VCaP (cell line): ENCODE data around the gene OR2A12.

Experiments
- H3K27ac ChIP-seq: fragments of 450-650 bp; 2 replicates; pipeline ENCODE4 v1.5.1; 2017
- TF ChIP-seq, protein P1 (sequence below): fragments of 450-650 bp; conservative IDR thresholded peaks from 2 replicates; pipeline ENCODE4 v1.5.1; 2017; ENCODE audit warnings: mild to moderate bottlenecking, moderate library complexity

Gene OR2A12

DNA sequence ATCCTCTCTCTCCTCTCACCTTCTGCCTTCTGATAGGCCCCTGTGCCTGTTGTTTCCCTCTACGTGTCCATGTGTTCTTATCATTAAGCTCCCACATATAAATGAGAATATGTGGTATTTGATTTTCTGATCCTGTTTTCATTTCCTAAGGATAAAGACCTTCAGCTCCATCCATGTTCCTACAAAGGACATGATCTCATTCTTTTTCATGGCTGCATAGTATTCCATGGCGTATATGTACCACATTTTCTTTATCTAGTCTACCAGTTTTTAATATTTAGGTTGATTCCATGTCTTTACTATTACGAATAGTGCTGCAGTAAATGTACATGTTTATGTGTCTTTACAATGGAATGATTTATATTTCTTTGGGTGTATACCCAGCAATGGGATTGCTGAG, 4.6 kb downstream of the OR2A12 start:
- TF ChIP-seq, protein P1, sequence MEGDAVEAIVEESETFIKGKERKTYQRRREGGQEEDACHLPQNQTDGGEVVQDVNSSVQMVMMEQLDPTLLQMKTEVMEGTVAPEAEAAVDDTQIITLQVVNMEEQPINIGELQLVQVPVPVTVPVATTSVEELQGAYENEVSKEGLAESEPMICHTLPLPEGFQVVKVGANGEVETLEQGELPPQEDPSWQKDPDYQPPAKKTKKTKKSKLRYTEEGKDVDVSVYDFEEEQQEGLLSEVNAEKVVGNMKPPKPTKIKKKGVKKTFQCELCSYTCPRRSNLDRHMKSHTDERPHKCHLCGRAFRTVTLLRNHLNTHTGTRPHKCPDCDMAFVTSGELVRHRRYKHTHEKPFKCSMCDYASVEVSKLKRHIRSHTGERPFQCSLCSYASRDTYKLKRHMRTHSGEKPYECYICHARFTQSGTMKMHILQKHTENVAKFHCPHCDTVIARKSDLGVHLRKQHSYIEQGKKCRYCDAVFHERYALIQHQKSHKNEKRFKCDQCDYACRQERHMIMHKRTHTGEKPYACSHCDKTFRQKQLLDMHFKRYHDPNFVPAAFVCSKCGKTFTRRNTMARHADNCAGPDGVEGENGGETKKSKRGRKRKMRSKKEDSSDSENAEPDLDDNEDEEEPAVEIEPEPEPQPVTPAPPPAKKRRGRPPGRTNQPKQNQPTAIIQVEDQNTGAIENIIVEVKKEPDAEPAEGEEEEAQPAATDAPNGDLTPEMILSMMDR: no peak
- no peak overlapping the region for H3K27ac ChIP-seq

DNA sequence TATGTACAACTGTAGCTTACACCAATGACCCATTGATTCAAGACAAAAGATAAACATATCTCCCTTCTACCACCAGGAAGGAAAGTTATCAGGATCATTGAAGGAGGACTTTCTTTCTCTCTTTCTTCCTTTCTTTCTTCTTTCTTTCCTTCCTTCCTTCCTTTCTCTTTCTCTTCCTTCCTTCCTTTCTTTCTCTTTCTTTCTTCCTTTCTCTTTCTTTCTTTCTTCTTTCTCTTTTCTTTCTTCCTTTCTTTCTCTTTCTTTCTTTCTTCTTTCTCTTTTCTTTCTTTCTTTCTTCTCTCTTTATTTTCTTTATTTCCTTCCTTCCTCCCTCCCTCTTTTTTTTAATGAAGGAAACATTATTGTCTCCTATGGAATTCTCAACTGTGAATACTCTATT, 12.7 kb downstream of the OR2A12 start:
- H3K27ac ChIP-seq: no peak overlapping the region
- TF ChIP-seq, protein P1: no peak

DNA sequence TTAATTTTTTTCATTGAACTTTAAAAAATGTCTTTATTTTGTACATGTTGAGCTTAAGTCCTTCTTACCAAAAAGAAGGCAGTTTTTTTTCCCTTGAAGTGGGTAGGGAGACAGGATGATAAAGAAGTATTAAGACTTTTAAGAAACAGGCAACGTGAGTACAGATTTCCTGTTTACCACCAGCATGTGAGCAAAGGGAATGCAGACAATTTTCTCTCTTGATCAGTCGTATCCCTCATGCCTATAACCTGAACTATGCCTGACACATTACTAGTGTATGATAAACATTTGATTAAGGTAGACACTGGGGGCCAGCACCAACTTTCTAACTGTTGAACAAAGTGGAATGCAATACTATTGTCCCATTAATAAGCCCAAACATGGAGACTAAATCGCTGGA, 14.5 kb downstream of the OR2A12 start:
- no peak overlapping the region for H3K27ac ChIP-seq
- TF ChIP-seq, protein P1: no peak

DNA sequence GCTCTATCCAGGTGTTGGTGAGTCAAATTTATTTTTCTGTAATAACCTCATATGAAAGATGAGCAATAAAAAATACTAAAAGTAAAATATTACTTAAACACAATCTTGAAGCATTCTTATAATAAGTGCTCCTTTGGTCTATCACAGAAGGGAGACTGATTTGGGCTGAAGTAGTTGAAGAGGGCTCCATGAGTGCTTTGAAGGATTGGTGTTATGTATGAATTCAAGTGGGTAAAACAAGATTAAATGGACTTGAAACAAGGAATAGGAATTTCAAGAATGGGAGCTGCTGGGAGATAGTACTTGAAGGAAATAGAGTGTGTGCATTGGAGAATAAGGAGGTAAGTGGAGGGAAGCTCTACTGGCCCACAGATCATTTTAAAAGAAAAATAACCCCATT, 16.0 kb downstream of the OR2A12 start:
- H3K27ac ChIP-seq: no peak overlapping the region
- TF ChIP-seq, protein P1: no peak

DNA sequence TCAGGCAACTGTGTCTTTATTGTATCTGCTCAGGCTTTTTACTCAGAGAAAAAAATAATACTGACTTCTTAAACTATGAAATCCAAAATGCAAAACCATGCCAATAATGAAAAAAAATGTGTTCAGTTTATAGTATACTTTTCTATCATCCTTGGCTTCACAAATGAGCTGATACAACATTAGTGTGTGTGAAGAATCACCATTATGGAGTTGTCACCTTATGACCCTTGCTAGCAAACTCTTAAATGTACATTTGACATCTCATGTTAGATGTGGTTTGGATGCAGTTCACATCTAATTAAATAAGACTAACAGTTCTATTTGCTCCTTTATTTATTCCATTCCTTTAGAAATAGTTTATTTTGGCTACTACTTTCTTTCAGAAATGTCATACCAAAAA, 19.1 kb downstream of the OR2A12 start:
- TF ChIP-seq, protein P1: no peak

DNA sequence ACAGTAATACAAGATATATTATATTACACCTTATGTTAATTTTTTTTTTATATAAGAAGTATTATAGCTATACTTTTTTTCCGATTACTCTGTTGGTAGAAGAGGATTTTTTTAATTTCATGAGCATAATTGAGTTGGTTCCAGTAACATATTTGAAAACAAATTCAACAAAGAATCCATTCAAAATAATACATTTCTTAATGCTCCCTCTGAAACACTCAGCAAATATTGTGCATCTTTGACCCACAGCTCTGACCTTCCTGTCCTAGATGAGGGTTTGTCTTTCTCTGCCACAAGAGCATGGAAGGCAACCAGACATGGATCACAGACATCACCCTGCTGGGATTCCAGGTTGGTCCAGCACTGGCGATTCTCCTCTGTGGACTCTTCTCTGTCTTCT, 23.2 kb downstream of the OR2A12 start, which contains the start of gene OR2A2:
TSS of gene OR2A2 (plus strand) at position 301 of the 400 bp plus-strand sequence. CDS start at position 301, 0 bp downstream.
- no peak within 1 kb of the TSS for H3K27ac ChIP-seq
- TF ChIP-seq, protein P1: no peak

More for the DNA sequence above, 19.1 kb downstream of the OR2A12 start:
- H3K27ac ChIP-seq: no peak overlapping the region

DNA sequence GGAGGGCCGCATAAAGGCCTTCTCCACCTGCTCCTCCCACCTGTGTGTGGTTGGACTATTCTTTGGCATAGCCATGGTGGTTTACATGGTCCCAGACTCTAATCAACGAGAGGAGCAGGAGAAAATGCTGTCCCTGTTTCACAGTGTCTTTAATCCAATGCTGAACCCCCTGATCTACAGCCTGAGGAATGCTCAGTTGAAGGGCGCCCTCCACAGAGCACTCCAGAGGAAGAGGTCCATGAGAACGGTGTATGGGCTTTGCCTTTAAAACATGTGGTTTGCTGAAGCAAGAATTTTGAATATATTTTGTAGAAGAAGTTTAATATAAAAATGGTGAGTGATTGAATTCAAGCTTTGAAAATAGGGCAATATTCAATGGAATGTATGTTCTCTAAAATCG, 24.2 kb downstream of the OR2A12 start:
- TF ChIP-seq, protein P1: no peak
- H3K27ac ChIP-seq: no peak overlapping the region
